ENCODE results near the gene EPHA1.

The EPHA1 gene

GRCh38 chr7:143449793-143450192, 41.1 kb upstream of the EPHA1 start:
- no peaks in the 10 kb centered on the region for H3K4me1 ChIP-seq (ENCODE audit: insufficient read depth, poor library complexity, severe bottlenecking)
- no peak for ATAC-seq (ENCODE audit: low read depth)
- TF ChIP-seq CTCF (IDR thresholded peaks at IDR 0.05; ENCODE audit: poor library complexity, severe bottlenecking) = no peak
- no peak for DNase-seq (ENCODE audit: low spot score)
- H3K27me3 ChIP-seq (ENCODE audit: insufficient read depth, poor library complexity, severe bottlenecking) = no peaks in the 10 kb centered on the region
- no peak overlapping the region for H3K4me3 ChIP-seq (ENCODE audit: severe bottlenecking)
- no peaks in the 10 kb centered on the region for H3K36me3 ChIP-seq (ENCODE audit: low read depth)
- no peaks in the 10 kb centered on the region for H3K9me3 ChIP-seq (ENCODE audit: severe bottlenecking)
- H3K27ac ChIP-seq (ENCODE audit: poor library complexity, severe bottlenecking) = no peak overlapping the region

GRCh38 chr7:143448429-143448828, 39.8 kb upstream of the EPHA1 start:
- ATAC-seq (ENCODE audit: low read depth) = no peak

GRCh38 chr7:143447466-143447865, 38.8 kb upstream of the EPHA1 start:
- Histone ChIP-seq H3K27ac (ENCODE audit: poor library complexity, severe bottlenecking) (no peak overlapping the region), H3K9me3 (ENCODE audit: severe bottlenecking) (no peaks in the 10 kb centered on the region), H3K4me3 (ENCODE audit: severe bottlenecking) (no peak overlapping the region), H3K4me1 (ENCODE audit: insufficient read depth, poor library complexity, severe bottlenecking) (no peaks in the 10 kb centered on the region), H3K36me3 (ENCODE audit: low read depth) (no peaks in the 10 kb centered on the region), H3K27me3 (ENCODE audit: insufficient read depth, poor library complexity, severe bottlenecking) (no peaks in the 10 kb centered on the region)
- ATAC-seq (ENCODE audit: low read depth) (no peak), DNase-seq (ENCODE audit: low spot score) (no peak)
- no peak for TF ChIP-seq CTCF (IDR thresholded peaks at IDR 0.05; ENCODE audit: poor library complexity, severe bottlenecking)

More at GRCh38 chr7:143448429-143448828, 39.8 kb upstream of the EPHA1 start:
- Histone ChIP-seq H3K27me3 (ENCODE audit: insufficient read depth, poor library complexity, severe bottlenecking) (no peaks in the 10 kb centered on the region), H3K9me3 (ENCODE audit: severe bottlenecking) (no peaks in the 10 kb centered on the region), H3K4me1 (ENCODE audit: insufficient read depth, poor library complexity, severe bottlenecking) (no peaks in the 10 kb centered on the region), H3K27ac (ENCODE audit: poor library complexity, severe bottlenecking) (no peak overlapping the region), H3K4me3 (ENCODE audit: severe bottlenecking) (no peak overlapping the region), H3K36me3 (ENCODE audit: low read depth) (no peaks in the 10 kb centered on the region)
- no peak for TF ChIP-seq CTCF (IDR thresholded peaks at IDR 0.05; ENCODE audit: poor library complexity, severe bottlenecking)
- no peak for DNase-seq (ENCODE audit: low spot score)

GRCh38 chr7:143444785-143445184, 36.1 kb upstream of the EPHA1 start:
- Histone ChIP-seq H3K9me3 (ENCODE audit: severe bottlenecking) (no peaks in the 10 kb centered on the region), H3K36me3 (ENCODE audit: low read depth) (no peaks in the 10 kb centered on the region), H3K4me1 (ENCODE audit: insufficient read depth, poor library complexity, severe bottlenecking) (no peaks in the 10 kb centered on the region), H3K27me3 (ENCODE audit: insufficient read depth, poor library complexity, severe bottlenecking) (no peaks in the 10 kb centered on the region), H3K4me3 (ENCODE audit: severe bottlenecking) (no peak overlapping the region), H3K27ac (ENCODE audit: poor library complexity, severe bottlenecking) (no peak overlapping the region)
- no peak for ATAC-seq (ENCODE audit: low read depth)
- TF ChIP-seq CTCF (IDR thresholded peaks at IDR 0.05; ENCODE audit: poor library complexity, severe bottlenecking) = no peak
- no peak for DNase-seq (ENCODE audit: low spot score)

- Histone ChIP-seq H3K9me3 (ENCODE audit: severe bottlenecking) (no peaks in the 10 kb centered on the region), H3K27ac (ENCODE audit: poor library complexity, severe bottlenecking) (no peak overlapping the region), H3K27me3 (ENCODE audit: insufficient read depth, poor library complexity, severe bottlenecking) (no peaks in the 10 kb centered on the region), H3K4me3 (ENCODE audit: severe bottlenecking) (no peak overlapping the region), H3K36me3 (ENCODE audit: low read depth) (no peaks in the 10 kb centered on the region), H3K4me1 (ENCODE audit: insufficient read depth, poor library complexity, severe bottlenecking) (no peaks in the 10 kb centered on the region)
- ATAC-seq (ENCODE audit: low read depth) (no peak), DNase-seq (ENCODE audit: low spot score) (no peak)
- TF ChIP-seq CTCF (IDR thresholded peaks at IDR 0.05; ENCODE audit: poor library complexity, severe bottlenecking) = no peak
Measured at GRCh38 chr7:143444063-143444782, 35.6 kb upstream of the EPHA1 start.

Data from RWPE2 (cell line).